NB4 (cell line): ENCODE measurements around the gene NEFH.

Experiments used
- DNase-seq: peaks from one replicate; pipeline ENCODE4 v3.0.0; 2010; ENCODE audit warnings: low read depth
- H3K4me3 ChIP-seq: one replicate; pipeline ENCODE4 v1.5.1; 2011; ENCODE audit warnings: mild to moderate bottlenecking, low read depth, low read length, moderate library complexity
- CTCF ChIP-seq: IDR thresholded peaks from one replicate; pipeline ENCODE4 v1.5.1; 2012; ENCODE audit warnings: low read depth, low read length
- MYC ChIP-seq: IDR thresholded peaks from 2 replicates; pipeline ENCODE4 v1.6.1; 2011; ENCODE audit warnings: low read depth, low read length
- POLR2A ChIP-seq: IDR thresholded peaks from 2 replicates; pipeline ENCODE4 v1.6.1; 2011; ENCODE audit warnings: mild to moderate bottlenecking; ENCODE audit not compliant: insufficient read length; ENCODE audit errors: extremely low read depth
- TF ChIP-seq, protein P1 (sequence below): IDR thresholded peaks from 2 replicates; pipeline ENCODE4 v1.6.1; 2011; ENCODE audit warnings: low read depth, low read length

The NEFH gene

DNA sequence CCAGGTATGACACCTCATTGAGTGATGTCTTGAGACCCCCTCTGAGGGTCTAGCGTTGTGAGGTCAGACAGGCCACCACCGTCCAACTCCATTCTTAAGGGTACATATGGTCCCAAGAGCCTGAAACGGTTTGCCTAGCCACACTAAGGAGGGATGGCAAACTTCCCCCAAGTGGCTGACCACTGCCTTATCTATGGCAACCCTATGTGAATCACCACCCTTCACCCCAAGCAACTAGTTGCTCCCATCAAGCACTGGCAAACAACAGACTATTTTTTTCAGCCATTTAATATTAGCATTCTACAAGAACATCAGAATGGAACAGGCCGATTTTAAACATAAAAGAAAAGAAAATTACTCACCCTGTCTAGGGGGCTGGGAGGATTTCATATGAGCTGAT, 50.7 kb downstream of the NEFH start:
- TF ChIP-seq POLR2A (no peak), MYC (no peak), CTCF (no peak)
- TF ChIP-seq, protein P1, sequence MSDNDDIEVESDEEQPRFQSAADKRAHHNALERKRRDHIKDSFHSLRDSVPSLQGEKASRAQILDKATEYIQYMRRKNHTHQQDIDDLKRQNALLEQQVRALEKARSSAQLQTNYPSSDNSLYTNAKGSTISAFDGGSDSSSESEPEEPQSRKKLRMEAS, result no peak
- H3K4me3 ChIP-seq, result no peak overlapping the region
- no peak for DNase-seq

GRCh38 chr22:29531419-29531818, 51.4 kb downstream of the NEFH start:
- H3K4me3 ChIP-seq, result no peak overlapping the region
- TF ChIP-seq POLR2A (no peak), MYC (no peak), CTCF (no peak)
- TF ChIP-seq, protein P1, result no peak
- DNase-seq, result no peak

GRCh38 chr22:29536411-29536810, 56.4 kb downstream of the NEFH start:
- no peak for DNase-seq
- TF ChIP-seq POLR2A (no peak), MYC (no peak), CTCF (no peak)
- TF ChIP-seq, protein P1, result no peak
- H3K4me3 ChIP-seq, result no peak overlapping the region

DNA sequence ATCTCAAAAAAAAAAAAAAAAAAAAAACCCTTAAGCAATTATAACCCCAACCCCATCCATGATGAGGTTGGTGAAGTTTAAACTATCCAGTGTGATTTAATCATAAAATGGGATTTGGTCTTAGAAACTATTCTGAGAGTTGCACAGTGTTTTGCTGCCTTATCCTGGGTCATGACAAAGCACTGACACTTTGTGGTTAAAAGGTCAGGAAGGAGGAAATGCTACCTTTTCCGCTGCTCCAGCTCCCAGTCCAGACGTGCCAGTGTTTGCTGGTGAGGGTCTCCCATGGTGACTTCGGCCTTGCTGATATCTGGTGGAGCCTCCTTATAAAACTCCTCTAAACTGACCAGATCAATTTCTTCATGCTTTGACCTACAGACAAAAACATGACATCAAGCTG, 59.1 kb downstream of the NEFH start:
- no peak for TF ChIP-seq CTCF
- TF ChIP-seq POLR2A, result no peak
- TF ChIP-seq, protein P1, result no peak
- no peak for TF ChIP-seq MYC
- DNase-seq, result no peak
- no peak overlapping the region for H3K4me3 ChIP-seq
